A673 (cell line): ENCODE measurements around the gene CAMK1D.

Experiments used
- CTCF ChIP-seq: fragments of 300-800, 200-600 bp; sonication (generic); conservative IDR thresholded peaks from 2 replicates; pipeline ENCODE4 v1.5.1; 2017; ENCODE audit warnings: low read depth, mild to moderate bottlenecking, antibody characterized with exemption, low read length, moderate library complexity, mixed read lengths
- EZH2 ChIP-seq: fragments of 200-600 bp; sonication (generic); IDR thresholded peaks from 2 replicates; pipeline ENCODE4 v1.6.1; 2017; ENCODE audit warnings: borderline replicate concordance, low read depth, mild to moderate bottlenecking, mixed read lengths, antibody characterized with exemption, low read length; ENCODE audit not compliant: poor library complexity, severe bottlenecking

DNA sequence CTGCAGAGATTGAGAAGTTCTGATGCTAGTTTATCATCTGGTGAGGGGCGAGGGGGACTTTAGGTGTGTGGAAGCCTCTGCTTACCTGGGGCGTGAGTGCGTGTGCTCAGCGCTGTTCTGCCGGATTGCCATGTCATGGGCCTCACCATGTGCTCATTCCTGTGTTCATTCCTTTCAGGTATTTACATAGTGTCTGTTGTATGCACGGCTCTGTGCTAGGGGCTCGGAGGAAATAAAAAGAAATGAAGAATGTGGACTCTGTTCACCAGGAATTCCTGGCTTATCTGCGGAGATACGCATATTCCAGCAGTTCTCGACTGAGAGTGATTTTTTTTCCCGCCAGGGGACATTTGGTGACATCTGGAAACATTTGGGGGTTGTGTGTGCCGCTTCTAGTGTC is 152.0 kb downstream of the CAMK1D start:
- TF ChIP-seq CTCF (no peak), EZH2 (no peak)
